Neural cell (in vitro differentiated cells): Measurements from ENCODE around the gene DENND5A. TPM values are rescaled to one million over a fixed set of nuclear protein-coding genes. Genes with fewer than 3 reads are reported as not detected.

Experiments used
- H2AFZ ChIP-seq: fragments of 200-600, 300-800 bp; sonication (generic), shearing (Covaris generic); 2 replicates; pipeline ENCODE4 v1.6.0; 2014; ENCODE audit warnings: low read depth, mild to moderate bottlenecking, antibody characterized with exemption, low read length, moderate library complexity
- H3F3A ChIP-seq: fragments of 200-600 bp; shearing (Covaris generic); 2 replicates; pipeline ENCODE4 v1.6.1; 2016; ENCODE audit warnings: mild to moderate bottlenecking, moderate library complexity, mixed read lengths, antibody characterized with exemption, low read length; ENCODE audit not compliant: insufficient read depth, poor library complexity, severe bottlenecking
- H3K27ac ChIP-seq: fragments of 200-600, 300-800 bp; sonication (generic), shearing (Covaris generic); 2 replicates; pipeline ENCODE4 v1.5.1; 2014; ENCODE audit warnings: mild to moderate bottlenecking, low read length, moderate library complexity
- H3K27me3 ChIP-seq: fragments of 300-800, 200-600 bp; sonication (generic), shearing (Covaris generic); 2 replicates; pipeline ENCODE4 v1.6.0; 2014; ENCODE audit warnings: mild to moderate bottlenecking, low read depth, low read length, moderate library complexity; ENCODE audit not compliant: insufficient read depth
- H3K36me3 ChIP-seq: fragments of 300-800, 200-600 bp; sonication (generic), shearing (Covaris generic); 2 replicates; pipeline ENCODE4 v1.5.1; 2014; ENCODE audit warnings: mild to moderate bottlenecking, antibody characterized with exemption, low read length, moderate library complexity; ENCODE audit not compliant: insufficient read depth
- H3K4me2 ChIP-seq: fragments of 300-800, 200-600 bp; sonication (generic), shearing (Covaris generic); 2 replicates; pipeline ENCODE4 v1.6.0; 2014; ENCODE audit warnings: mild to moderate bottlenecking, low read length
- H3K4me3 ChIP-seq: fragments of 300-800, 200-600 bp; sonication (generic), shearing (Covaris generic); 2 replicates; pipeline ENCODE4 v1.5.1; 2014; ENCODE audit warnings: mild to moderate bottlenecking, low read length, moderate library complexity
- H3K79me2 ChIP-seq: fragments of 200-600 bp; shearing (Covaris generic); replicated peaks from 2 replicates; pipeline ENCODE4 v1.6.0; 2014; ENCODE audit warnings: mild to moderate bottlenecking, low read length, moderate library complexity; ENCODE audit not compliant: insufficient read depth
- H3K9ac ChIP-seq: fragments of 300-800, 200-600 bp; sonication (generic), shearing (Covaris generic); 2 replicates; pipeline ENCODE4 v1.6.1; 2016; ENCODE audit warnings: mild to moderate bottlenecking, low read length, mixed read lengths
- H3K9me2 ChIP-seq: fragments of 200-600 bp; shearing (Covaris generic); 2 replicates; pipeline ENCODE4 v1.6.1; 2016; ENCODE audit warnings: mild to moderate bottlenecking, low read length, mixed read lengths; ENCODE audit not compliant: insufficient read depth
- H3K9me3 ChIP-seq: fragments of 200-600, 300-800 bp; sonication (generic), shearing (Covaris generic); 2 replicates; pipeline ENCODE4 v1.6.1; 2016; ENCODE audit warnings: mild to moderate bottlenecking, mixed run types, low read length, moderate library complexity, mixed read lengths
- H4K20me1 ChIP-seq: fragments of 200-600 bp; shearing (Covaris generic); 2 replicates; pipeline ENCODE4 v1.6.1; 2016; ENCODE audit warnings: mild to moderate bottlenecking, mixed run types; ENCODE audit not compliant: insufficient read depth
- EP300 ChIP-seq: fragments of 450-650 bp; conservative IDR thresholded peaks from 2 replicates; pipeline ENCODE4 v1.6.1; 2014; ENCODE audit warnings: antibody characterized with exemption, mild to moderate bottlenecking, moderate library complexity; ENCODE audit not compliant: poor library complexity, severe bottlenecking
- EZH2 ChIP-seq: fragments of 200-600, 300-800 bp; shearing (Covaris generic), sonication (generic); IDR thresholded peaks from 2 replicates; pipeline ENCODE4 v1.6.1; 2014; ENCODE audit warnings: antibody characterized with exemption, low read length, borderline replicate concordance, mild to moderate bottlenecking; ENCODE audit not compliant: insufficient read depth, poor library complexity, severe bottlenecking
- MXI1 ChIP-seq: fragments of 450-650 bp; conservative IDR thresholded peaks from 2 replicates; pipeline ENCODE4 v1.6.1; 2014; ENCODE audit warnings: antibody characterized with exemption, mild to moderate bottlenecking; ENCODE audit not compliant: poor library complexity, severe bottlenecking
- POLR2AphosphoS5 ChIP-seq: IDR thresholded peaks from 2 replicates; pipeline ENCODE4 v1.6.1; 2012
- RAD21 ChIP-seq: fragments of 450-650 bp; conservative IDR thresholded peaks from 2 replicates; pipeline ENCODE4 v1.6.1; 2014; ENCODE audit warnings: antibody characterized with exemption, mild to moderate bottlenecking, moderate library complexity
- SMC3 ChIP-seq: fragments of 450-650 bp; conservative IDR thresholded peaks from 2 replicates; pipeline ENCODE4 v1.6.1; 2014; ENCODE audit warnings: antibody characterized with exemption, mild to moderate bottlenecking, moderate library complexity; ENCODE audit not compliant: poor library complexity
- TAF1 ChIP-seq: IDR thresholded peaks from 2 replicates; pipeline ENCODE4 v1.6.1; 2012; ENCODE audit warnings: low read depth
- polyA plus RNA-seq: library from polyadenylated mRNA; depleted of rRNA; stranded (reverse); fragments of >200 nt; gene quantifications from 2 replicates; pipeline ENCODE4 v1.2.3, GENCODE V29; 2014
- TF ChIP-seq, protein P1 (sequence below): fragments of 450-650 bp; IDR thresholded peaks from 2 replicates; pipeline ENCODE4 v1.5.1; 2014; ENCODE audit warnings: antibody characterized with exemption, mild to moderate bottlenecking, moderate library complexity; ENCODE audit not compliant: poor library complexity, severe bottlenecking
- TF ChIP-seq, protein P2 (sequence below): IDR thresholded peaks from 2 replicates; pipeline ENCODE4 v1.6.1; 2012; ENCODE audit warnings: borderline replicate concordance

Gene DENND5A
- polyA plus RNA-seq, 1 donor from 2014 or later, result 75.6 TPM

- Histone ChIP-seq H3F3A (no peaks in the 10 kb centered on the region), H3K4me2 (no peak overlapping the region), H2AFZ (no peak overlapping the region), H3K9me2 (no peaks in the 10 kb centered on the region), H3K9ac (no peak overlapping the region), H3K9me3 (no peaks in the 10 kb centered on the region), H3K79me2 (no peaks in the 10 kb centered on the region), H3K27me3 (no peaks in the 10 kb centered on the region), H3K27ac (no peak overlapping the region), H3K36me3 (peaks cover 5% of the 10 kb centered on the region), H4K20me1 (no peaks in the 10 kb centered on the region), H3K4me3 (no peak overlapping the region)
- TF ChIP-seq TAF1 (no peak), MXI1 (no peak)
- TF ChIP-seq, protein P1, sequence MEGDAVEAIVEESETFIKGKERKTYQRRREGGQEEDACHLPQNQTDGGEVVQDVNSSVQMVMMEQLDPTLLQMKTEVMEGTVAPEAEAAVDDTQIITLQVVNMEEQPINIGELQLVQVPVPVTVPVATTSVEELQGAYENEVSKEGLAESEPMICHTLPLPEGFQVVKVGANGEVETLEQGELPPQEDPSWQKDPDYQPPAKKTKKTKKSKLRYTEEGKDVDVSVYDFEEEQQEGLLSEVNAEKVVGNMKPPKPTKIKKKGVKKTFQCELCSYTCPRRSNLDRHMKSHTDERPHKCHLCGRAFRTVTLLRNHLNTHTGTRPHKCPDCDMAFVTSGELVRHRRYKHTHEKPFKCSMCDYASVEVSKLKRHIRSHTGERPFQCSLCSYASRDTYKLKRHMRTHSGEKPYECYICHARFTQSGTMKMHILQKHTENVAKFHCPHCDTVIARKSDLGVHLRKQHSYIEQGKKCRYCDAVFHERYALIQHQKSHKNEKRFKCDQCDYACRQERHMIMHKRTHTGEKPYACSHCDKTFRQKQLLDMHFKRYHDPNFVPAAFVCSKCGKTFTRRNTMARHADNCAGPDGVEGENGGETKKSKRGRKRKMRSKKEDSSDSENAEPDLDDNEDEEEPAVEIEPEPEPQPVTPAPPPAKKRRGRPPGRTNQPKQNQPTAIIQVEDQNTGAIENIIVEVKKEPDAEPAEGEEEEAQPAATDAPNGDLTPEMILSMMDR, result no peak
Measured at GRCh38 chr11:9155930-9156329, 109.2 kb downstream of the DENND5A start.

DNA sequence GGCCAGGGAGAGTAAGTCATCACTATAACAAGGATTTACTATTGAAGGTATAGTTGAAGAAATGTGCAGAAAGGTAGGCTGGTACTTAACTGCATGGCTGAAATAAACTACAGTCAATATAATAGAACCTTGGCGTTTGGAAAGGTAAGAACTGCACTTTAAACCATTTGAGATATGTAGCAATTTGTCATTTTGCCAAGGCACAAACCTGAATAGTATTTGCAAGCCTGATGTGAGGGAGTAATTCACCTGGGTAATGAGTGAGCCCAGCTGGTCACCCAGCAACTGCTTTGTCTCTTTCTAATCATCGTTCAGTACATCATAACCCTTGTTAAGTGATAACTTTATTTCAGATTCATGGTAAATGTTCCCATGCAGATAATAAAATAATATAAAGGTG, 111.5 kb downstream of the DENND5A start:
- H2AFZ ChIP-seq, result no peak overlapping the region
- no peaks in the 10 kb centered on the region for H4K20me1 ChIP-seq
- H3K79me2 ChIP-seq, result no peaks in the 10 kb centered on the region
- no peak overlapping the region for H3K4me3 ChIP-seq
- no peak overlapping the region for H3K27ac ChIP-seq
- H3K36me3 ChIP-seq, result peaks cover 5% of the 10 kb centered on the region
- H3F3A ChIP-seq, result no peaks in the 10 kb centered on the region
- TF ChIP-seq POLR2AphosphoS5, result no peak
- no peak for TF ChIP-seq MXI1
- no peak for TF ChIP-seq RAD21
- TF ChIP-seq EP300, result no peak
- TF ChIP-seq SMC3, result no peak
- TF ChIP-seq TAF1, result no peak
- no peak for TF ChIP-seq EZH2
- TF ChIP-seq, protein P1, result no peak
- TF ChIP-seq, protein P2, sequence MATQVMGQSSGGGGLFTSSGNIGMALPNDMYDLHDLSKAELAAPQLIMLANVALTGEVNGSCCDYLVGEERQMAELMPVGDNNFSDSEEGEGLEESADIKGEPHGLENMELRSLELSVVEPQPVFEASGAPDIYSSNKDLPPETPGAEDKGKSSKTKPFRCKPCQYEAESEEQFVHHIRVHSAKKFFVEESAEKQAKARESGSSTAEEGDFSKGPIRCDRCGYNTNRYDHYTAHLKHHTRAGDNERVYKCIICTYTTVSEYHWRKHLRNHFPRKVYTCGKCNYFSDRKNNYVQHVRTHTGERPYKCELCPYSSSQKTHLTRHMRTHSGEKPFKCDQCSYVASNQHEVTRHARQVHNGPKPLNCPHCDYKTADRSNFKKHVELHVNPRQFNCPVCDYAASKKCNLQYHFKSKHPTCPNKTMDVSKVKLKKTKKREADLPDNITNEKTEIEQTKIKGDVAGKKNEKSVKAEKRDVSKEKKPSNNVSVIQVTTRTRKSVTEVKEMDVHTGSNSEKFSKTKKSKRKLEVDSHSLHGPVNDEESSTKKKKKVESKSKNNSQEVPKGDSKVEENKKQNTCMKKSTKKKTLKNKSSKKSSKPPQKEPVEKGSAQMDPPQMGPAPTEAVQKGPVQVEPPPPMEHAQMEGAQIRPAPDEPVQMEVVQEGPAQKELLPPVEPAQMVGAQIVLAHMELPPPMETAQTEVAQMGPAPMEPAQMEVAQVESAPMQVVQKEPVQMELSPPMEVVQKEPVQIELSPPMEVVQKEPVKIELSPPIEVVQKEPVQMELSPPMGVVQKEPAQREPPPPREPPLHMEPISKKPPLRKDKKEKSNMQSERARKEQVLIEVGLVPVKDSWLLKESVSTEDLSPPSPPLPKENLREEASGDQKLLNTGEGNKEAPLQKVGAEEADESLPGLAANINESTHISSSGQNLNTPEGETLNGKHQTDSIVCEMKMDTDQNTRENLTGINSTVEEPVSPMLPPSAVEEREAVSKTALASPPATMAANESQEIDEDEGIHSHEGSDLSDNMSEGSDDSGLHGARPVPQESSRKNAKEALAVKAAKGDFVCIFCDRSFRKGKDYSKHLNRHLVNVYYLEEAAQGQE, result no peak
- no peak overlapping the region for H3K4me2 ChIP-seq
- H3K9me3 ChIP-seq, result no peaks in the 10 kb centered on the region
- H3K27me3 ChIP-seq, result no peaks in the 10 kb centered on the region
- no peaks in the 10 kb centered on the region for H3K9me2 ChIP-seq
- H3K9ac ChIP-seq, result no peak overlapping the region
